GM23338 (cell line): ENCODE results near the gene MTARC1. TPM values are rescaled to one million over a fixed set of nuclear protein-coding genes. Genes with fewer than 3 reads are reported as not detected.

Source experiments
- ATAC-seq: fragments of 200-7000 bp; cut with Tn5 transposase; 3 replicates; pipeline ENCODE4 v1.9.1; 2020
- DNase-seq: peaks from one replicate; pipeline ENCODE4 v3.0.0-alpha.2; 2015; ENCODE audit warnings: low spot score
- H2AFZ ChIP-seq: fragments of 200-600 bp; sonication (generic); 2 replicates; pipeline ENCODE4 v1.8.0; 2016; ENCODE audit warnings: antibody characterized with exemption, mild to moderate bottlenecking, moderate library complexity
- H3F3A ChIP-seq: fragments of 200-600 bp; sonication (generic); replicated peaks from 2 replicates; pipeline ENCODE4 v1.8.0; 2017; ENCODE audit warnings: antibody characterized with exemption, mixed run types, low read depth
- H3K27ac ChIP-seq: fragments of 200-600 bp; sonication (generic); 2 replicates; pipeline ENCODE4 v1.6.1; 2016; ENCODE audit warnings: low read depth
- H3K27me3 ChIP-seq: fragments of 200-600 bp; sonication (generic); 2 replicates; pipeline ENCODE4 v1.8.0; 2016; ENCODE audit warnings: mild to moderate bottlenecking, mixed run types, moderate library complexity; ENCODE audit not compliant: insufficient read depth
- H3K36me3 ChIP-seq: fragments of 200-600 bp; sonication (generic); 2 replicates; pipeline ENCODE4 v1.8.0; 2016; ENCODE audit warnings: mild to moderate bottlenecking; ENCODE audit not compliant: insufficient read depth
- H3K4me1 ChIP-seq: fragments of 200-600 bp; sonication (generic); 2 replicates; pipeline ENCODE4 v1.8.0; 2016; ENCODE audit warnings: mild to moderate bottlenecking, moderate library complexity; ENCODE audit not compliant: insufficient read depth
- H3K4me2 ChIP-seq: fragments of 200-600 bp; sonication (generic); 2 replicates; pipeline ENCODE4 v1.7.1; 2017; ENCODE audit warnings: mixed run types
- H3K4me3 ChIP-seq: fragments of 200-600 bp; sonication (generic); 2 replicates; pipeline ENCODE4 v1.6.1; 2016; ENCODE audit warnings: mixed run types
- H3K79me2 ChIP-seq: fragments of 200-600 bp; sonication (generic); replicated peaks from 2 replicates; pipeline ENCODE4 v1.8.0; 2017; ENCODE audit warnings: mild to moderate bottlenecking; ENCODE audit not compliant: insufficient read depth
- H3K9me2 ChIP-seq: fragments of 200-600 bp; sonication (generic); 2 replicates; pipeline ENCODE4 v1.8.0; 2017; ENCODE audit not compliant: insufficient read depth
- H4K20me1 ChIP-seq: fragments of 200-600 bp; sonication (generic); replicated peaks from 2 replicates; pipeline ENCODE4 v1.8.0; 2017; ENCODE audit warnings: mild to moderate bottlenecking; ENCODE audit not compliant: insufficient read depth
- H3K27ac Mint-ChIP-seq: 2 replicates; pipeline ENCODE4 v1.8.0; 2020; ENCODE audit warnings: inconsistent platforms, mild to moderate bottlenecking, moderate library complexity, mixed read lengths
- H3K27me3 Mint-ChIP-seq: 3 replicates; pipeline ENCODE4 v1.8.0; 2022; ENCODE audit warnings: low read depth, mild to moderate bottlenecking, moderate library complexity, mixed read lengths, inconsistent platforms; ENCODE audit not compliant: insufficient read depth, poor library complexity
- H3K36me3 Mint-ChIP-seq: 3 replicates; pipeline ENCODE4 v1.8.0; 2021; ENCODE audit warnings: low read depth, mild to moderate bottlenecking, inconsistent platforms, moderate library complexity, mixed read lengths
- H3K4me1 Mint-ChIP-seq: 3 replicates; pipeline ENCODE4 v1.8.0; 2020; ENCODE audit warnings: mild to moderate bottlenecking, inconsistent platforms, mixed read lengths
- H3K4me3 Mint-ChIP-seq: 3 replicates; pipeline ENCODE4 v1.8.0; 2021; ENCODE audit warnings: moderate library complexity, mild to moderate bottlenecking, inconsistent platforms, mixed read lengths
- H3K9me3 Mint-ChIP-seq: 3 replicates; pipeline ENCODE4 v1.8.0; 2020; ENCODE audit warnings: moderate library complexity, mild to moderate bottlenecking, inconsistent platforms, mixed read lengths
- EZH2phosphoT487 ChIP-seq: fragments of 200-600 bp; sonication (generic); IDR thresholded peaks from one replicate; pipeline ENCODE4 v1.8.1; 2018; ENCODE audit warnings: antibody characterized with exemption; ENCODE audit not compliant: unreplicated experiment
- JUNB ChIP-seq: IDR thresholded peaks from one replicate; pipeline ENCODE4 v1.6.1; 2016; ENCODE audit warnings: antibody characterized with exemption; ENCODE audit not compliant: unreplicated experiment
- POLR2AphosphoS5 ChIP-seq: IDR thresholded peaks from 2 replicates; pipeline ENCODE4 v1.6.1; 2016; ENCODE audit warnings: antibody characterized with exemption, low read depth
- REST ChIP-seq: IDR thresholded peaks from one replicate; pipeline ENCODE4 v1.6.1; 2018; ENCODE audit warnings: antibody characterized with exemption; ENCODE audit not compliant: unreplicated experiment
- STAT1 ChIP-seq: IDR thresholded peaks from one replicate; pipeline ENCODE4 v1.6.1; 2016; ENCODE audit warnings: antibody characterized with exemption; ENCODE audit not compliant: unreplicated experiment
- ZNF331 ChIP-seq: fragments of 250-450 bp; sonication (Bioruptor Pico); IDR thresholded peaks from 2 replicates; pipeline ENCODE4 v1.5.0; 2020; ENCODE audit warnings: low read depth, mild to moderate bottlenecking, moderate library complexity
- polyA plus RNA-seq: library from polyadenylated mRNA; unstranded; fragments of >200 nt; fragmentation: Nextera tagmentation; extraction: Ambion mirVana; gene quantifications from 2 replicates; pipeline ENCODE4 v1.2.1, GENCODE V29; 2016
- total RNA-seq: library from RNA; depleted of rRNA; stranded (reverse); fragments of >200 nt; shearing (Covaris generic); gene quantifications from 2 replicates; pipeline ENCODE4 v1.2.3, GENCODE V29; 2014

Gene MTARC1
- total and polyA plus RNA-seq, 2 experiments from 2014 or later: 33.9 to 34.6 TPM

GRCh38 chr1:220754212-220754917 is 32.3 kb upstream of the MTARC1 start:
- no peak overlapping the region for H2AFZ ChIP-seq
- peaks cover 10% of the 10 kb centered on the region for H3K79me2 ChIP-seq
- DNase-seq: no peak
- Mint-ChIP-seq H3K4me1 (peaks cover 21% of the 10 kb centered on the region), H3K27ac (no peak overlapping the region), H3K9me3 (no peaks in the 10 kb centered on the region), H3K4me3 (no peak overlapping the region), H3K27me3 (peaks cover 3% of the 10 kb centered on the region), H3K36me3 (peaks cover 21% of the 10 kb centered on the region)
- H3K4me2 ChIP-seq: no peak overlapping the region
- no peak overlapping the region for H3K4me3 ChIP-seq
- H3K36me3 ChIP-seq: no peaks in the 10 kb centered on the region
- H3K27ac ChIP-seq: no peak overlapping the region
- TF ChIP-seq EZH2phosphoT487 (no peak), ZNF331 (no peak), POLR2AphosphoS5 (no peak)
- peaks cover 8% of the 10 kb centered on the region for H4K20me1 ChIP-seq
- H3F3A ChIP-seq: no peaks in the 10 kb centered on the region
- no peaks in the 10 kb centered on the region for H3K9me2 ChIP-seq
- peaks cover 8% of the 10 kb centered on the region for H3K4me1 ChIP-seq
- no peak for ATAC-seq
- peaks cover 12% of the 10 kb centered on the region for H3K27me3 ChIP-seq

GRCh38 chr1:220754918-220755295 is 31.8 kb upstream of the MTARC1 start:
- peaks cover 8% of the 10 kb centered on the region for H3K4me1 ChIP-seq
- TF ChIP-seq STAT1 (no peak), ZNF331 (no peak), JUNB (no peak)
- peaks cover 2% of the 10 kb centered on the region for H3K27me3 Mint-ChIP-seq
- peaks cover 17% of the 10 kb centered on the region for H3K4me1 Mint-ChIP-seq
- H3K4me2 ChIP-seq: no peak overlapping the region
- no peaks in the 10 kb centered on the region for H3F3A ChIP-seq
- DNase-seq (no peak), ATAC-seq (no peak)
- no peak overlapping the region for H3K4me3 Mint-ChIP-seq
- peaks cover 7% of the 10 kb centered on the region for H3K27me3 ChIP-seq
- no peaks in the 10 kb centered on the region for H3K36me3 ChIP-seq
- H3K79me2 ChIP-seq: peaks cover 8% of the 10 kb centered on the region
- peaks cover 2% of the 10 kb centered on the region for H4K20me1 ChIP-seq
- H2AFZ ChIP-seq: no peak overlapping the region
- no peak overlapping the region for H3K27ac ChIP-seq
- H3K27ac Mint-ChIP-seq: no peak overlapping the region
- peaks cover 21% of the 10 kb centered on the region for H3K36me3 Mint-ChIP-seq
- no peaks in the 10 kb centered on the region for H3K9me2 ChIP-seq
- no peak overlapping the region for H3K4me3 ChIP-seq
- H3K9me3 Mint-ChIP-seq: no peaks in the 10 kb centered on the region

- Mint-ChIP-seq H3K9me3 (no peaks in the 10 kb centered on the region), H3K4me3 (no peak overlapping the region), H3K27ac (no peak overlapping the region), H3K27me3 (peaks cover 2% of the 10 kb centered on the region), H3K36me3 (peaks cover 21% of the 10 kb centered on the region), H3K4me1 (peaks cover 13% of the 10 kb centered on the region; the same call in 2 of the 3 replicates)
- TF ChIP-seq JUNB (no peak), EZH2phosphoT487 (no peak), REST (no peak), STAT1 (no peak)
- H2AFZ ChIP-seq: no peak overlapping the region
- DNase-seq (no peak), ATAC-seq (no peak)
- no peak overlapping the region for H3K27ac ChIP-seq
- peaks cover 3% of the 10 kb centered on the region; the same call in 1 of the 2 replicates for H3K27me3 ChIP-seq
- H3K9me2 ChIP-seq: no peaks in the 10 kb centered on the region
- no peaks in the 10 kb centered on the region for H3F3A ChIP-seq
- H3K79me2 ChIP-seq: peaks cover 8% of the 10 kb centered on the region
- no peak overlapping the region for H3K4me2 ChIP-seq
- no peaks in the 10 kb centered on the region; the same call in none of the 2 replicates for H4K20me1 ChIP-seq
- H3K4me3 ChIP-seq: no peak overlapping the region
- peaks cover 8% of the 10 kb centered on the region for H3K4me1 ChIP-seq
- H3K36me3 ChIP-seq: no peaks in the 10 kb centered on the region
These were observed 31.4 kb upstream of the MTARC1 start for GRCh38 chr1:220755309-220755708.
